Esophagus squamous epithelium (tissue), 5 donors: Measurements from ENCODE around the gene PHF2. TPM values are rescaled to one million over a fixed set of nuclear protein-coding genes. Genes with fewer than 3 reads are reported as not detected.

Source experiments
- DNase-seq: peaks from one replicate; lab custom pipeline; 2025; lab: John Stamatoyannopoulos, UW
- H3K27ac ChIP-seq, 4 donors: fragments of 200-600 bp; sonication (generic); one replicate each; pipeline ENCODE4 v1.5.1; 2016 to 2019; ENCODE audit warnings: mild to moderate bottlenecking in 1 of 4
- H3K27me3 ChIP-seq, 4 donors: fragments of 200-600 bp; sonication (generic); 1 replicate in 3 of 4; 2 replicates in 1 of 4; pipeline versions ENCODE4 v1.5.1 to v1.6.0; 2017 to 2021; ENCODE audit warnings: antibody characterized with exemption in 1 of 4
- H3K36me3 ChIP-seq, 3 donors: fragments of 200-600 bp; sonication (generic); one replicate each; pipeline ENCODE4 v1.5.1; 2016 to 2019
- H3K4me1 ChIP-seq, 3 donors: fragments of 200-600 bp; sonication (generic); one replicate each; pipeline ENCODE4 v1.5.1; 2017 to 2019
- H3K4me3 ChIP-seq, 4 donors: fragments of 200-600 bp; sonication (generic); 1 replicate in 3 of 4; 2 replicates in 1 of 4; pipeline ENCODE4 v1.5.1; 2016 to 2019; ENCODE audit warnings: mild to moderate bottlenecking in 2 of 4, moderate library complexity in 1 of 4
- H3K9me3 ChIP-seq, 3 donors: fragments of 200-600 bp; sonication (generic); one replicate each; pipeline ENCODE4 v1.5.1; 2016 to 2019
- CTCF ChIP-seq, 6 experiments: fragments of 450-650 bp in 4 of 6; fragments of 200-600 bp in 2 of 6; sonication (generic) in 2 of 6; IDR thresholded peaks; one replicate each; pipeline ENCODE4 v1.5.1; 2016 to 2019; ENCODE audit warnings: antibody characterized with exemption in 6 of 6, mild to moderate bottlenecking in 4 of 6, moderate library complexity in 4 of 6
- POLR2A ChIP-seq, 4 donors: fragments of 450-650 bp; IDR thresholded peaks; one replicate each; pipeline ENCODE4 v1.6.1; 2017; ENCODE audit warnings: antibody characterized with exemption in 4 of 4, mild to moderate bottlenecking in 4 of 4, moderate library complexity in 3 of 4
- WGBS, 2 donors: methylation state at CpG; one replicate each; pipeline ENCODE4 v1.1.5; 2018; 5-methylcytosine and 5-hydroxymethylcytosine counted together
- intact Hi-C: fragments of 100-400 bp; cut with DNase I; formaldehyde crosslinking; loops from one replicate; pipeline ENCODE4 v1.15.0; 2022
- total RNA-seq, 4 donors: library from RNA; depleted of rRNA; stranded (reverse); fragments of >200 nt; gene quantifications; one replicate each; pipeline ENCODE4 v1.1.0, GENCODE V29; 2016
- donor health status: DM: yes; HTN: yes; CAD: no.

Gene PHF2
- total RNA-seq, 4 donors from 2014 or later: 13.3 to 22.6 (median 17.5) TPM

- no peak overlapping the region for H3K27ac ChIP-seq
- intact Hi-C loops: no loop called here
- H3K4me1 ChIP-seq: no peaks in the 10 kb centered on the region
- H3K4me3 ChIP-seq: no peak overlapping the region
- WGBS, 2 donors: 94% methylated on average over 5 of the region's 7 CpGs; no CpG with 5 or more reads in 1 of the 2 donors
- TF ChIP-seq POLR2A (IDR thresholded peaks at IDR 0.05) (no peak), CTCF (IDR thresholded peaks at IDR 0.05) (no peak)
- no peaks in the 10 kb centered on the region for H3K36me3 ChIP-seq
- peaks cover 0 to 47% (median 0%) of the 10 kb centered on the region in 4 donors for H3K27me3 ChIP-seq
- peaks cover 0 to 21% (median 0%) of the 10 kb centered on the region in 3 donors for H3K9me3 ChIP-seq
- no peak for DNase-seq
Measured at GRCh38 chr9:93726147-93726546, 149.8 kb downstream of the PHF2 start.

Other genes with a start within 250 kb of the PHF2 start
- 10 to 100 TPM; 56.5 to 82.3 (median 65.7) TPM for gene FAM120A, start 124.9 kb upstream of the PHF2 start, total RNA-seq
- 10 to 100 TPM; 18.0 to 33.6 (median 24.4) TPM for gene FAM120AOS, start 123.0 kb upstream of the PHF2 start, total RNA-seq